ENCODE data around the gene TSPEAR.

- TF ChIP-seq, protein P1, sequence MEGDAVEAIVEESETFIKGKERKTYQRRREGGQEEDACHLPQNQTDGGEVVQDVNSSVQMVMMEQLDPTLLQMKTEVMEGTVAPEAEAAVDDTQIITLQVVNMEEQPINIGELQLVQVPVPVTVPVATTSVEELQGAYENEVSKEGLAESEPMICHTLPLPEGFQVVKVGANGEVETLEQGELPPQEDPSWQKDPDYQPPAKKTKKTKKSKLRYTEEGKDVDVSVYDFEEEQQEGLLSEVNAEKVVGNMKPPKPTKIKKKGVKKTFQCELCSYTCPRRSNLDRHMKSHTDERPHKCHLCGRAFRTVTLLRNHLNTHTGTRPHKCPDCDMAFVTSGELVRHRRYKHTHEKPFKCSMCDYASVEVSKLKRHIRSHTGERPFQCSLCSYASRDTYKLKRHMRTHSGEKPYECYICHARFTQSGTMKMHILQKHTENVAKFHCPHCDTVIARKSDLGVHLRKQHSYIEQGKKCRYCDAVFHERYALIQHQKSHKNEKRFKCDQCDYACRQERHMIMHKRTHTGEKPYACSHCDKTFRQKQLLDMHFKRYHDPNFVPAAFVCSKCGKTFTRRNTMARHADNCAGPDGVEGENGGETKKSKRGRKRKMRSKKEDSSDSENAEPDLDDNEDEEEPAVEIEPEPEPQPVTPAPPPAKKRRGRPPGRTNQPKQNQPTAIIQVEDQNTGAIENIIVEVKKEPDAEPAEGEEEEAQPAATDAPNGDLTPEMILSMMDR (conservative IDR thresholded peaks at IDR 0.05; ENCODE audit: low read length) = no peak
- TF ChIP-seq EZH2phosphoT487 (IDR thresholded peaks at IDR 0.05; ENCODE audit: borderline replicate concordance, low read depth, low read length) = no peak
Measured at GRCh38 chr21:44449473-44450363, 261.7 kb downstream of the TSPEAR start.

All from OCI-LY7 (cell line).